ENCODE measurements around the gene VWDE.

Gene VWDE

GRCh38 chr7:12378389-12378788, 25.3 kb downstream of the VWDE start:
- Histone ChIP-seq H3K9me3 (ENCODE audit: control insufficient read depth, low read length) (no peaks in the 10 kb centered on the region), H3K27ac (ENCODE audit: insufficient read depth, low read length, poor library complexity, severe bottlenecking) (no peak overlapping the region), H3K4me3 (ENCODE audit: insufficient read depth, low read depth, low read length, poor library complexity, severe bottlenecking) (no peak overlapping the region), H3K36me3 (ENCODE audit: control insufficient read depth, insufficient read depth, low read length) (no peaks in the 10 kb centered on the region), H3K27me3 (replicated peaks; ENCODE audit: control insufficient read depth, insufficient read depth, low read length, poor library complexity, severe bottlenecking) (no peaks in the 10 kb centered on the region), H3K4me1 (ENCODE audit: control insufficient read depth, insufficient read depth, low read length, poor library complexity, severe bottlenecking) (no peaks in the 10 kb centered on the region)
- DNase-seq: no peak

GRCh38 chr7:12377406-12377805, 26.3 kb downstream of the VWDE start:
- no peak overlapping the region for H3K27ac ChIP-seq (ENCODE audit: insufficient read depth, low read length, poor library complexity, severe bottlenecking)
- H3K9me3 ChIP-seq (ENCODE audit: control insufficient read depth, low read length): no peaks in the 10 kb centered on the region
- H3K27me3 ChIP-seq (replicated peaks; ENCODE audit: control insufficient read depth, insufficient read depth, low read length, poor library complexity, severe bottlenecking): no peaks in the 10 kb centered on the region
- no peak overlapping the region for H3K4me3 ChIP-seq (ENCODE audit: insufficient read depth, low read depth, low read length, poor library complexity, severe bottlenecking)
- no peaks in the 10 kb centered on the region for H3K4me1 ChIP-seq (ENCODE audit: control insufficient read depth, insufficient read depth, low read length, poor library complexity, severe bottlenecking)
- DNase-seq: no peak
- H3K36me3 ChIP-seq (ENCODE audit: control insufficient read depth, insufficient read depth, low read length): no peaks in the 10 kb centered on the region

DNA sequence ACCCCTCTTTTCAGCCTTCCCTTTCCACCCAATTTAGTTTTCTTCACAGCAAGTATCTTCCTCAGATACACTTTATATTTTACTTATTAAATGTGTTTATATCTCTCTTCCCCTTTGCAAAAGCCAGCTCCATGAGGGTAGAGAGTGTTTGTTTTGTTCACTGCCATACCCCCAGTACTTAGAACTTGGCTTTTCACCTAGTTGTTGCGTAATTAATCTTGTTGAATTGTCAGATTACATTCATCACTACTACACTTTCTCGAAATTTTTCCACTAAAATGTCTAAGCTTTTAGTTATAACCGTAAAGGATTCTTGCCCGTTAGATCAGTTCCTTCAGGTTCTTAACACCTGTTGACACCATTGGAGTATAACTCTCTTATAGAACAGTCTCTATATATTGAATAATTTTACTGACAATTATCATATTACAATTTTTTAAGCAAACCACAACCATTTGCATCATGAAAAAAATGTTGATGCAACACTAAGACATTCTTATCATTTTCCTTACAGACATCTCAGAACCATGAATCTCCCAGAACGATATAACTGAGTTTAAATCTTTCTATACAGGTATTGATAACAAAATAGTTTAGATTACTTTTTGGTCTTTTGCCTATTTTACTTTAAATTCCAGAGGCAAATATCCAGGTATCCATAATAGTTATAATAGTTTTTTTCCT, 29.9 kb downstream of the VWDE start:
- Histone ChIP-seq H3K9me3 (ENCODE audit: control insufficient read depth, low read length) (no peaks in the 10 kb centered on the region), H3K4me3 (ENCODE audit: insufficient read depth, low read depth, low read length, poor library complexity, severe bottlenecking) (no peak overlapping the region), H3K4me1 (ENCODE audit: control insufficient read depth, insufficient read depth, low read length, poor library complexity, severe bottlenecking) (no peaks in the 10 kb centered on the region), H3K27me3 (replicated peaks; ENCODE audit: control insufficient read depth, insufficient read depth, low read length, poor library complexity, severe bottlenecking) (no peaks in the 10 kb centered on the region), H3K36me3 (ENCODE audit: control insufficient read depth, insufficient read depth, low read length) (no peaks in the 10 kb centered on the region), H3K27ac (ENCODE audit: insufficient read depth, low read length, poor library complexity, severe bottlenecking) (no peak overlapping the region)
- DNase-seq: no peak

DNA sequence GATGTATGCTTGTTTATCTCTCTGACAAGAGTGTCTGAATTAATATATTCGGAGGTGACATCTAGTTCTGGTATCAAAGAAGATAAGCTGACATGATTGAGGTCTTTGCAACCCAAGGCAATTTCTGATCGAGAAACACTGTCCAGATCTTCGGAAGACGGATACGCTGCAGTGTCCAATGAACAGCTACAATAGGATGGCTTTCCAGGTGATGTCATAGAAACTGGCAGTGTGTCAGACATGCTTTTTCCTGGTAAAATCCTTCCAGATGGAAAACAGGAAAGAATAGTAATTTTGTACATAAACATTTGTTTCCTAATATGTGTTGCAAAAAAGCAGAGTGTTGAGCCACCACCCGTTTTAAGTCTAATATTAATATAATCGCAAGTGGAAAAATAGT, 33.4 kb downstream of the VWDE start:
- H3K9me3 ChIP-seq (ENCODE audit: control insufficient read depth, low read length): no peaks in the 10 kb centered on the region
- H3K36me3 ChIP-seq (ENCODE audit: control insufficient read depth, insufficient read depth, low read length): no peaks in the 10 kb centered on the region
- no peak for DNase-seq
- H3K27me3 ChIP-seq (replicated peaks; ENCODE audit: control insufficient read depth, insufficient read depth, low read length, poor library complexity, severe bottlenecking): no peaks in the 10 kb centered on the region
- no peaks in the 10 kb centered on the region for H3K4me1 ChIP-seq (ENCODE audit: control insufficient read depth, insufficient read depth, low read length, poor library complexity, severe bottlenecking)
- no peak overlapping the region for H3K27ac ChIP-seq (ENCODE audit: insufficient read depth, low read length, poor library complexity, severe bottlenecking)
- H3K4me3 ChIP-seq (ENCODE audit: insufficient read depth, low read depth, low read length, poor library complexity, severe bottlenecking): no peak overlapping the region

DNA sequence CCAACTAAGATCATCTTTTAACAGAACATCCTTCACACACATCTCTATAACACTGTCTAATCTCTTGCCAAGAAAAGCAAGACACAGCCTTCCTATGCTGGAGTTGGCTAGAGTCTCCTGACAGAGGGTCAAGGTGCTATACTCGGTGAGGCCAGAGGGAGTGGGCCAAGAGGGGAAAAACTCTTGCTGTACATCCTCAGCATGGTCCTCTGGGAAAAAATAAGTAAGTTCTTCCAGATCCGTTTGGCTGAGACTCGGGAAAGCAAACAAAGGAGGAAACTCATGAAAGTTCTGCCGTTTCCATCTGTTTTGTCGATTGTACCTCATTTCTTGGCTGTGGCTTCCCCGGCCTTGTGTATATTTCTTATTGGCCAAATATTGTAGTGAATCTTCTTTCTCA, 33.9 kb downstream of the VWDE start:
- H3K36me3 ChIP-seq (ENCODE audit: control insufficient read depth, insufficient read depth, low read length): no peaks in the 10 kb centered on the region
- no peaks in the 10 kb centered on the region for H3K9me3 ChIP-seq (ENCODE audit: control insufficient read depth, low read length)
- H3K4me3 ChIP-seq (ENCODE audit: insufficient read depth, low read depth, low read length, poor library complexity, severe bottlenecking): no peak overlapping the region
- DNase-seq: no peak
- no peaks in the 10 kb centered on the region for H3K4me1 ChIP-seq (ENCODE audit: control insufficient read depth, insufficient read depth, low read length, poor library complexity, severe bottlenecking)
- no peak overlapping the region for H3K27ac ChIP-seq (ENCODE audit: insufficient read depth, low read length, poor library complexity, severe bottlenecking)
- no peaks in the 10 kb centered on the region for H3K27me3 ChIP-seq (replicated peaks; ENCODE audit: control insufficient read depth, insufficient read depth, low read length, poor library complexity, severe bottlenecking)

DNA sequence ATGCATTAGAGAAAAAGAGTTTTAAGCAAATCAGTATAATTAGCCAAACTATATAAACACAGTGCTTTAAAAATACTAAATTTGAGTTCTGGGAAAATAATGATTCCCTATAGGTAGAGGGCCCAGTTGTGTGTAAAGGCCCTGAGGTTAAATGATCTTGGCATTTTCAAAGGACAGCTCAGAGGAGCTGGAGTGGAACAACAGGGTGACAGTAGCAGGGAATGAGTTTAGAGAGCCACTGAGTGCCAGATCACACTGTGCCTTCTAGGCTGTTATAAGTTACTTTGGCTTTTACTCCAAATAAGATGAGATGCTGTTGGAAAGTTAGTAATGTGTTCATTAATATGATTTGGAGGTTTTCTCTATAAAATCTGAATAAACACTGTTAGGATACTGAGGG, 34.6 kb downstream of the VWDE start:
- Histone ChIP-seq H3K27ac (ENCODE audit: insufficient read depth, low read length, poor library complexity, severe bottlenecking) (no peak overlapping the region), H3K4me3 (ENCODE audit: insufficient read depth, low read depth, low read length, poor library complexity, severe bottlenecking) (no peak overlapping the region), H3K4me1 (ENCODE audit: control insufficient read depth, insufficient read depth, low read length, poor library complexity, severe bottlenecking) (no peaks in the 10 kb centered on the region), H3K9me3 (ENCODE audit: control insufficient read depth, low read length) (no peaks in the 10 kb centered on the region), H3K36me3 (ENCODE audit: control insufficient read depth, insufficient read depth, low read length) (no peaks in the 10 kb centered on the region), H3K27me3 (replicated peaks; ENCODE audit: control insufficient read depth, insufficient read depth, low read length, poor library complexity, severe bottlenecking) (no peaks in the 10 kb centered on the region)
- DNase-seq: no peak

- Histone ChIP-seq H3K27ac (ENCODE audit: insufficient read depth, low read length, poor library complexity, severe bottlenecking) (no peak overlapping the region), H3K36me3 (ENCODE audit: control insufficient read depth, insufficient read depth, low read length) (no peaks in the 10 kb centered on the region), H3K9me3 (ENCODE audit: control insufficient read depth, low read length) (no peaks in the 10 kb centered on the region), H3K4me3 (ENCODE audit: insufficient read depth, low read depth, low read length, poor library complexity, severe bottlenecking) (no peak overlapping the region), H3K4me1 (ENCODE audit: control insufficient read depth, insufficient read depth, low read length, poor library complexity, severe bottlenecking) (no peaks in the 10 kb centered on the region), H3K27me3 (replicated peaks; ENCODE audit: control insufficient read depth, insufficient read depth, low read length, poor library complexity, severe bottlenecking) (no peaks in the 10 kb centered on the region)
- no peak for DNase-seq
These were observed 42.7 kb downstream of the VWDE start for GRCh38 chr7:12360948-12361347.

- Histone ChIP-seq H3K36me3 (ENCODE audit: control insufficient read depth, insufficient read depth, low read length) (no peaks in the 10 kb centered on the region), H3K4me3 (ENCODE audit: insufficient read depth, low read depth, low read length, poor library complexity, severe bottlenecking) (no peak overlapping the region), H3K27me3 (replicated peaks; ENCODE audit: control insufficient read depth, insufficient read depth, low read length, poor library complexity, severe bottlenecking) (no peaks in the 10 kb centered on the region), H3K27ac (ENCODE audit: insufficient read depth, low read length, poor library complexity, severe bottlenecking) (no peak overlapping the region), H3K4me1 (ENCODE audit: control insufficient read depth, insufficient read depth, low read length, poor library complexity, severe bottlenecking) (no peaks in the 10 kb centered on the region), H3K9me3 (ENCODE audit: control insufficient read depth, low read length) (no peaks in the 10 kb centered on the region)
- no peak for DNase-seq
These were observed 45.0 kb downstream of the VWDE start for GRCh38 chr7:12358694-12359093.

- Histone ChIP-seq H3K36me3 (ENCODE audit: control insufficient read depth, insufficient read depth, low read length) (no peaks in the 10 kb centered on the region), H3K9me3 (ENCODE audit: control insufficient read depth, low read length) (no peaks in the 10 kb centered on the region), H3K27ac (ENCODE audit: insufficient read depth, low read length, poor library complexity, severe bottlenecking) (no peak overlapping the region), H3K4me3 (ENCODE audit: insufficient read depth, low read depth, low read length, poor library complexity, severe bottlenecking) (no peak overlapping the region), H3K27me3 (replicated peaks; ENCODE audit: control insufficient read depth, insufficient read depth, low read length, poor library complexity, severe bottlenecking) (no peaks in the 10 kb centered on the region), H3K4me1 (ENCODE audit: control insufficient read depth, insufficient read depth, low read length, poor library complexity, severe bottlenecking) (no peaks in the 10 kb centered on the region)
- no peak for DNase-seq
These were observed 46.2 kb downstream of the VWDE start for GRCh38 chr7:12357508-12357907.

DNA sequence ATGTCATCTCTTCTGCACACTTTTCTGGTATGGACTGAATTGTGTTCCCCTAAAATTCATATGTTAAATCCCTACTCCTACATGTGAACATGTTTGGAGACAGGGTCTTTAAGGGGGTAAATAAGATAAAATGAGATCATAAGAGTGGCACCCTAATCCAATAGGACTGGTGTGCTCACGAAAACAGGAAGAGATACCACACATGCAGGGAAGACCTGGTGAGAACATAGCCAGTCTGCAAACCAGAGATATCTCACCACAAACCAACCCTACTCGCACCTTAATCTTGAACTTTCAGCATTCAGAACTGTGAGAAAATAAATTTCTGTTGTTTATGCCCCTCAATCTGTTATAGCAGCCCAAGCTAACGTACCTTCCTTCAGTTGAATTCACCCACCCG, 51.8 kb downstream of the VWDE start:
- H3K27me3 ChIP-seq (replicated peaks; ENCODE audit: control insufficient read depth, insufficient read depth, low read length, poor library complexity, severe bottlenecking): no peaks in the 10 kb centered on the region
- no peaks in the 10 kb centered on the region for H3K4me1 ChIP-seq (ENCODE audit: control insufficient read depth, insufficient read depth, low read length, poor library complexity, severe bottlenecking)
- H3K27ac ChIP-seq (ENCODE audit: insufficient read depth, low read length, poor library complexity, severe bottlenecking): no peak overlapping the region
- H3K4me3 ChIP-seq (ENCODE audit: insufficient read depth, low read depth, low read length, poor library complexity, severe bottlenecking): no peak overlapping the region
- H3K9me3 ChIP-seq (ENCODE audit: control insufficient read depth, low read length): no peaks in the 10 kb centered on the region
- H3K36me3 ChIP-seq (ENCODE audit: control insufficient read depth, insufficient read depth, low read length): no peaks in the 10 kb centered on the region
- no peak for DNase-seq

All from effector memory CD4-positive, alpha-beta T cell (primary cell).